WERI-Rb-1 (cell line): ENCODE measurements around the gene TLL2.

Source experiments
- DNase-seq: peaks from one replicate; pipeline ENCODE4 v3.0.0-alpha.2; 2020
- H3K27ac ChIP-seq: fragments of 250-450 bp; sonication (Bioruptor Pico); 2 replicates; pipeline ENCODE4 v1.5.1; 2020; ENCODE audit warnings: mild to moderate bottlenecking, moderate library complexity
- H3K27me3 ChIP-seq: fragments of 250-450 bp; sonication (Bioruptor Pico); 2 replicates; pipeline ENCODE4 v1.5.1; 2021; ENCODE audit warnings: mild to moderate bottlenecking, low read depth, moderate library complexity; ENCODE audit not compliant: insufficient read depth, severe bottlenecking
- H3K36me3 ChIP-seq: fragments of 250-450 bp; sonication (Bioruptor Pico); 2 replicates; pipeline ENCODE4 v1.5.1; 2020; ENCODE audit warnings: mild to moderate bottlenecking, moderate library complexity
- H3K4me3 ChIP-seq: 2 replicates; pipeline ENCODE4 v1.5.1; 2011; ENCODE audit warnings: low read depth, mild to moderate bottlenecking, control low read depth, low read length
- H3K9me3 ChIP-seq: fragments of 250-450 bp; sonication (Bioruptor Pico); 2 replicates; pipeline ENCODE4 v1.5.1; 2021; ENCODE audit warnings: mild to moderate bottlenecking, moderate library complexity; ENCODE audit not compliant: severe bottlenecking
- TF ChIP-seq, protein P1 (sequence below): IDR thresholded peaks from 2 replicates; pipeline ENCODE4 v1.5.1; 2011; ENCODE audit warnings: low read depth, mild to moderate bottlenecking, control low read depth, inconsistent platforms, low read length

Gene TLL2

GRCh38 chr10:96512524-96513304 is 1.0 kb downstream of the TLL2 start:
- H3K27me3 ChIP-seq = no peaks in the 10 kb centered on the region
- no peaks in the 10 kb centered on the region for H3K36me3 ChIP-seq
- no peak overlapping the region for H3K27ac ChIP-seq
- TF ChIP-seq, protein P1, sequence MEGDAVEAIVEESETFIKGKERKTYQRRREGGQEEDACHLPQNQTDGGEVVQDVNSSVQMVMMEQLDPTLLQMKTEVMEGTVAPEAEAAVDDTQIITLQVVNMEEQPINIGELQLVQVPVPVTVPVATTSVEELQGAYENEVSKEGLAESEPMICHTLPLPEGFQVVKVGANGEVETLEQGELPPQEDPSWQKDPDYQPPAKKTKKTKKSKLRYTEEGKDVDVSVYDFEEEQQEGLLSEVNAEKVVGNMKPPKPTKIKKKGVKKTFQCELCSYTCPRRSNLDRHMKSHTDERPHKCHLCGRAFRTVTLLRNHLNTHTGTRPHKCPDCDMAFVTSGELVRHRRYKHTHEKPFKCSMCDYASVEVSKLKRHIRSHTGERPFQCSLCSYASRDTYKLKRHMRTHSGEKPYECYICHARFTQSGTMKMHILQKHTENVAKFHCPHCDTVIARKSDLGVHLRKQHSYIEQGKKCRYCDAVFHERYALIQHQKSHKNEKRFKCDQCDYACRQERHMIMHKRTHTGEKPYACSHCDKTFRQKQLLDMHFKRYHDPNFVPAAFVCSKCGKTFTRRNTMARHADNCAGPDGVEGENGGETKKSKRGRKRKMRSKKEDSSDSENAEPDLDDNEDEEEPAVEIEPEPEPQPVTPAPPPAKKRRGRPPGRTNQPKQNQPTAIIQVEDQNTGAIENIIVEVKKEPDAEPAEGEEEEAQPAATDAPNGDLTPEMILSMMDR = no peak
- H3K9me3 ChIP-seq = no peaks in the 10 kb centered on the region
- peak overlapping the region; percentile 59 for H3K4me3 ChIP-seq
- peak; percentile 52 for DNase-seq

GRCh38 chr10:96511044-96511945 is 2.4 kb downstream of the TLL2 start:
- Histone ChIP-seq H3K27me3 (no peaks in the 10 kb centered on the region), H3K27ac (no peak overlapping the region), H3K9me3 (no peaks in the 10 kb centered on the region), H3K36me3 (no peaks in the 10 kb centered on the region), H3K4me3 (no peak overlapping the region)
- DNase-seq = peak; percentile 84
- TF ChIP-seq, protein P1 = peak; percentile 77

DNA sequence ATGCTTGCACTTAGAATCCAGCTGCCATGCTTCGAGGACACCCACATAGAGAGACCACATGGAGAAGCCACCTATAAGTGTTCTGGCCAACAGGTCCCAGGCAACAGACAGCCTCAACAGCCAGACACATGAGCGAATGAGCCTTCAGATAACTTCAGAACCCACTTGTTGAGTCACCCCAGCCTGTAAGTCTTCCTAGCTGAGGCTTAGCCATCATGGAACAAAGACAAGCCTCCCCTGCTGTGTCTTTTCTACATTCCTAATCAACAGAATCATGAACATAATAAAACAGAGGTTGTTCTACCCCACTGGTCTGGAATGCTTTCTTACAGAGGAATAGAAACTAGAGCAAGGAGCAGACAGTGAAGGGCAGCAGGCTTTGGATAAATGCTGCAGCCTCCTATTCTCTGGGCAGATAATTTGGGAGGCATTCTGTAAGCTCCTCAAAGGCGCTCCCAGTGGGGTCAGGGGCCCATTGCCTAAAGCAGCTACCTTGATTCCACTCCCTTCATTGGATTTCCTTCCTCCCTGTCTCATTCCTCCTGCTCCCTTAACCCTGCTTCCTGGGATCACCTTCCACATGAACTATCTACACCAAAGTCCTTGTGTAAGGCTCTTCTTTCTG is 4.6 kb downstream of the TLL2 start:
- no peak overlapping the region for H3K27ac ChIP-seq
- H3K4me3 ChIP-seq = no peak overlapping the region
- no peaks in the 10 kb centered on the region for H3K36me3 ChIP-seq
- no peak for DNase-seq
- H3K27me3 ChIP-seq = no peaks in the 10 kb centered on the region
- H3K9me3 ChIP-seq = no peaks in the 10 kb centered on the region
- TF ChIP-seq, protein P1 = no peak

DNA sequence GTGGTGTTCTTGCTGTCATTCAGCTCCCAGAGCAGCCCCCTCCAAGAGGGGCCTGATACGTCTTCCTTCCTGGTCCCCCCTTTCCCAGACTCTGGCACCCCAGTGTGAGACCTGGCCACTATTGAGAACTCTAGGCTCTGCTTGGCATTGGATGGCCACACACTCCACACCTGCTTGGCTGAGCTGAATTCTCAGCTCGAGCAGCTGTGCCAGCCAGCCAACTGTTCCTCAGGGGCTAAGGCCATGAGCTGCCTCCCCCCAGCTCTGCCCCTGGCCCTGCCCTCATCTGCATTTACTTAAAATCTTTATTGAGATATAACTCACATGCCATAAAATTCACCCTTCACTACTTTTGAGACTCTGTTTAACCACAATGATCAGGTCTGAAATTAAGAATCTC is 6.7 kb downstream of the TLL2 start:
- Histone ChIP-seq H3K27me3 (no peaks in the 10 kb centered on the region), H3K9me3 (no peaks in the 10 kb centered on the region), H3K36me3 (no peaks in the 10 kb centered on the region), H3K27ac (no peak overlapping the region), H3K4me3 (no peak overlapping the region)
- no peak for DNase-seq
- TF ChIP-seq, protein P1 = no peak

GRCh38 chr10:96505150-96506136 is 8.3 kb downstream of the TLL2 start:
- Histone ChIP-seq H3K36me3 (no peaks in the 10 kb centered on the region), H3K4me3 (no peak overlapping the region), H3K9me3 (no peaks in the 10 kb centered on the region), H3K27me3 (no peaks in the 10 kb centered on the region), H3K27ac (no peak overlapping the region)
- no peak for DNase-seq
- TF ChIP-seq, protein P1 = no peak
